SU-DHL-6 (cell line): Measurements from ENCODE around the gene FOXQ1.

Experiments
- CTCF ChIP-seq: fragments of 200-600 bp; sonication (generic); IDR thresholded peaks from one replicate; pipeline ENCODE4 v1.5.1; 2017; ENCODE audit warnings: antibody characterized with exemption, mild to moderate bottlenecking, low read length, moderate library complexity; ENCODE audit not compliant: insufficient read depth, poor library complexity, severe bottlenecking
- EZH2phosphoT487 ChIP-seq: fragments of 200-600 bp; sonication (generic), shearing (Covaris generic); conservative IDR thresholded peaks from 2 replicates; pipeline ENCODE4 v1.6.1; 2018; ENCODE audit warnings: mild to moderate bottlenecking, antibody characterized with exemption, low read length, moderate library complexity, mixed read lengths

GRCh38 chr6:1311400-1312202 is at the start of gene FOXQ1:
- TF ChIP-seq CTCF = no peak
- TF ChIP-seq EZH2phosphoT487 = no peak
